GM19099 (cell line): ENCODE data around the gene DNAJC18.

ENCODE experiments used
- POLR2A ChIP-seq: IDR thresholded peaks from 3 replicates; pipeline ENCODE4 v1.6.1; 2011; ENCODE audit warnings: low read depth; ENCODE audit not compliant: insufficient read length; ENCODE audit errors: extremely low read depth

The DNAJC18 gene

DNA sequence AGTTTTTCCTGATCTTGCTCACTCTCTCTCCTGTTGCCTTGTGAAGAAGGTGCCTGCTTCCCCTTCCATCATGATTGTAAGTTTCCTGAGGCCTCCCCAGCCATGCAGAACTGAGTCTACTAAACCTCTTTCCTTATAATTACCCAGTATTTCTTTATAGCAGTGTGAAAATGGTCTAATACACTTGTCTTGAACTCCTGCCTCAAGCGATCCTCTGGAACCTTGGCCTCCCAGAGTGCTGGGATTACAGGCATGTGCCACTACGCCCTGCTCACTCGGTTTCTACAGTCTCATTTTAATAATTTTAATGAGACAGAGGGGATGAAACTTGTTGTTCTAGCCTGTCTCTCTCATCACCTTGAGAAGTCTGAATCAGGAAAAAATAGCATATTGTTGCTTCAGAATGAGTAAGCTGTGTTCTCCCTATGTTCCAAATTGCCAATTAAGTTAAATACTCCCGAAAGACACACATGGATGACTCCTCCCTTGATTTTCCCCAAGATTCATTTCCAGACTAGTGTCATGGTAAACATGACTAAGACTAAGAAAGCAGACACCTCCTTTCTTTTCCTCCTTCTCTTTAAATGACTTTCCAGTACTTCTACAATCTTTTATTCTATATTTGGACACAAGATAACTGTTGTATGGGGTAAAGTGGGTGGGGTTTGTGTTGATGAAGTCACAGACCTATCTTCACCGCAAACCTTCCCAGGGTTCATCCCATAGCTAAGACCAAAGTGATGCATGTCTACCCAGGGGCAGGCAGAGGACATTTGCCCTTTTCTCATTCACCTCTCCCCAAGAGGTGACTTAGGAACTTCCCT is 7.8 kb upstream of the DNAJC18 start:
- TF ChIP-seq POLR2A, result no peak

DNA sequence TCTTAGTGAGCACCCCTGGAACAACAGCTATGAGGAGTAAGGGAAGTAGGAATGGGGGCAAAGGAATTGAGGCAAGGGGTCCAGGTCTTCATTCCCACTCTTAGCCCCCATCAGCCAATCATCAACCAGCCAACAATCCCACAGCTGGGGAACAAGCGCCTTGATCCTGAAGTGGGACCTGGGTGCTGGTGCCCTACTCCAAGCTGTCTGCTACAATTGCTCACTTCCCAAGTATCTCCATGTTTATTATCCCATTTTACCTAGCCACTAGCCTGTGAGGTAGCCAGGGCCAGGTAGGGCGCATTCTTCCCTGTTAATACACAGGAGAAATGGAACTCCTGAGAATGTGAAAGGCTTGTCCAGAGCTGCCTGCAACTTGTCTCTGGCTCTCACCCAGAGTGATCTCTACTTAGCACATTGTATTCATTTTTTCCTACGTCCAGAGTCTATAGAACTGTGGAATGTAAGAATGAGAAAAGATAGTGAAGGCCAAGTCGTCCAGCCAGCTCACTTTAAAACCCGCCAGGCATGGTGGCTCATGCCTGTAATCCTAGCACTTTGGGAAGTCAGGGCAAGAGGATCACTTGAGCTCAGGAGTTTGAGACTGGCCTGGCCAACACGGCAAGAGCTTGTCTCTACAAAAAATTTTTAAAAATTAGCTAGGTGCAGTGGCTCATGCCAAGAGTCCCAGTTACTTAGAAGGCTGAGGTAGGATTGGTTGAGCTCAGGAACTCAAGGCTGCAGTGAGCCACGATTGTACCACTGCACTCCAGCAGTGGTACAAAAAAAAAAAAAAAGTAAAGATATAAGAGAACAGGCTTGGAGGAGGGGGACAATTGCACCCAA is 6.2 kb upstream of the DNAJC18 start:
- TF ChIP-seq POLR2A, result no peak

DNA sequence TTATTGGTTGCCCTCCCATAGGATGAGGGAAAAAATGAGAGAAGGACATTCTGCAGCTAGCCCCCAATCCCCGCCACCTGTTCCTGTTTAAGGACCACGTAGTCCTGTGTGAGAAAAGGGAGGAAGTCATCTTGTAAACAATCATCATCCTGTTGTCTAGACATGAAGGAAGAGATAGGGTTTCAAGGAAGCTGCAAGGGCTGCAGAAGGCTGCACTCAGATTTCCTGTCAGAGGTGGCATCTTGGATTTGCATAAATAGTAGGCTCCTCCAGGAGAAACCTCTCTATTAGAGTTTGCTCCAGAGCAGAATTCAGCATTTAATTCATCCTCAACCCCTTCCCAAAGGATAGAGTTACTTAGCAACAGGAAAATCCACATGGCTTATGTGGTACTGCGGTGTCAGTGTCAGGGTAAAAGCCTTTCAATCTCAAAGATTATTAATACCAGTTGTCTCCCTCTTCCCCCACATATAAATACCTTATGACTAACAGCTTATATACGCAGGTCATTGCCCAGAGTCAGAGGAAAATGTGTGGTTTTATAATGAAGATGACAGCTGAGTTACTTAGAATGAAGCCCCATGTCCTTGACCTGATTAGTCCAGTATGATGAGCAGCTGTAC is 4.6 kb upstream of the DNAJC18 start:
- no peak for TF ChIP-seq POLR2A

DNA sequence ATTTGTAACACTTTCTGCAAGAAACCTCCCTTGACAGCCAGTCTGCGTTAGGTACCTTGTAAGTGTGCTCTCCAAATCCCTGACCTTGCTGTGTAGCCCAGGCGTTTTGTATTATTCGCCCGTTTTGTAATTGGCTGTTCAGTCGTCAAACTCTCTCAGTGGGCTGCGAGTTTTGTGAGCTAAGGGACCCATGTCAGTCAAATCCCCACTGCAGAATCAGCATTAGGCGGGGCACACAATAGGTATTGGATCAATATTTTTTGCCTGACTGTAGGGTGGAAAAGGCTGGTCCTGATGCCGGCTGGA is 665 bp downstream of the DNAJC18 start:
- TF ChIP-seq POLR2A, result no peak

DNA sequence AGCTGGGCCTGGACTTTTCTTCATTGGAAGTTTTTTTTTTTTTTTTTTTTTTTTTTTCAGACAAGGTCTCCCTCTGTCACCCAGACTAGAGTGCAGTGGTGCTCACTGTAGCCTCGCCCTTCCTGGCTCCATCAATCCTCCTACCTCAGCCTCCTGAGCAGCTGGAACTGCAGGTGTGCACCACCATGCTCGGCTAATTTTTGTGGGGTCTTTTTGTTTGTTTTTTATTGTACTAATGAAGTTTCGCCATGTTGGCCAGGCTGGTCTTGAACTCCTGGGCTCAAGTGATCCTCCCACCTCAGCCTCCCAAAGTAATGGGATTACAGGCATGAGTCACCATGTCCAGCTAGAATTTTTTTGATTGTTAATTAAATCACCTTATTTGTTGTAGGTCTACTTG is 3.6 kb downstream of the DNAJC18 start:
- no peak for TF ChIP-seq POLR2A

DNA sequence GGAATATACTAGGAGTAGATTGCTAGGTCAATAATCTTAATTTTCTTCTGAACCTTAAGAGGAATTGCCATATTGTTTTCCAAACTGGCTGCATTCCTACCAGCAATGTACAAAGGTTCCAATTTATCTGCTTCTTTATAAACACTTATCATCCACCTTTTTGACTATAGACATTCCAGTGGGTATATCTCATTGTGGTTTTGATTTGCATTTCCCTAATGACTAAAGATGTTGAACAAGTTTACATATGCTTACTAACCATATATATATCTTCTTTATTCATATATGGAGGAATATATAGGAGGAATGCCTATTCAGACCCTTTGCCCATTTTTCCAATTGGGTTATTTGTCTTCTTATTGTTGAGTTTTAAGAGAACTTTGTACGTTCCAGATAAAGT is 7.6 kb downstream of the DNAJC18 start:
- TF ChIP-seq POLR2A, result no peak

DNA sequence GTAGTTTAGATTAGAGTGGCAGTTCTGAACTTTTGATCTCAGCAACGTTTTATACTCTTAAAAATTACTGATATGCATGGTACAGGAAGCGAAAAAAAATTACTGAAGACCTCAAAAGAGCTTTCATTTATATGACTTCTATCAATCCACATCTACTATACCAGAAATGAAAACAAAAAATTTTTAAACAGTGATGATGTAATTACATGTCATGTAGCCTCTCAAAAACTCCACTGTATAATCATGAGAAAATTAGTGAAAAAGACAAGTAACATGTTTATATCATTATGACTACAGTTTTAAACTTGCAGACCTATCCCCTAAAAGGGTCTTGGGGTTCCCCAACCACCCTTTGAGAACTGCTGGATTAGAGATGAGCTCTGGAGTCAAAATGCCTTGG is 9.3 kb downstream of the DNAJC18 start:
- TF ChIP-seq POLR2A, result no peak

DNA sequence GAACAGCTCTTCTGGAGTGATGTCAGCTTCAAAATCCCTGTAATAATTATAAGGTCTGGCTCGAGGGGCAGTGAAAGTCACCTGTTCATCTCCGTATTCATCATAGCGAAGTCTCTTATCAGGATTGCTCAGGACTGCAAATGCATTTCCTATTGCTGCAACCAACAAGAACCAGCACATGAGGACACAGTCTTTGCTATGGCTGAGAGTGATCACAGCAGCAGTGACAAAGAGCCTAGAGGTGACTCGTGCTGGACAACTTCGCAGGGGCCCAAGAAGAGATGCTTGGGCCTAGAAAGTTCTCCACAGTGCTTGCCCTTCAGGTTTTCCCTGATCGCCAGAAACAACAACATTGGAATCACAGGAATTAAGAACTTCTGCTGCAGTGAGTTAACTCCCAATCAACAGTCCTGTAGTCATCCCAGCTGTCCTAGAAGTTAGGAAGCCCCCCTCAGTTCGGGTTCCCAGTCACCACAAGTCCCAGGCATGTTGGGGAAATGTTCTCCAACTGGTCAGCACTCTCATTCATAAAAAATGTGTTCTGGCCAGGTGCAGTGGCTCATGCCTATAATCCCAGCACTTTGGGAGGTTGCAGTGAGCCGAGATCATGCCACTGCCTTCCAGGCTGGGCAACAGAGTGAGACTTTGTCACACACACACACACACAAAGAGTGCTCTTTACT is 13.0 kb downstream of the DNAJC18 start:
- TF ChIP-seq POLR2A, result no peak

DNA sequence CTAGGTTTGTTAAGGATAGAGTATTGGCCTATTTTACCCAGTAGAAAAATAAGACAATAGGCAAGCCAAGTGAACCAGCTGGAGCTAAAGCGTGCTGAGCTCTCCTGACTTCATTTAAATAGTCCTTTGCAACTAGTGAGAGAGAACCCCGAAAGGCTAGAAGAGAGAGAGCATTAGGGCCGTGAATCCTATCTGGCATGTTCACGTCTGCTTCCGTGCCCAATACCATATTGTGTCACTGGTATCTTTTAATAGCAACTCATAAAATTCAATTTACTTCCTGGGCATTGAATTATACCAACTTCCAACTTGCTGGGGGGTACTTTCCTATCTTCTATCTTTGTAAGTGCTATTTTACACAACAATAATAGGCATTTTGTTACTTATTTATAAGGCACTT is 13.8 kb downstream of the DNAJC18 start:
- no peak for TF ChIP-seq POLR2A

DNA sequence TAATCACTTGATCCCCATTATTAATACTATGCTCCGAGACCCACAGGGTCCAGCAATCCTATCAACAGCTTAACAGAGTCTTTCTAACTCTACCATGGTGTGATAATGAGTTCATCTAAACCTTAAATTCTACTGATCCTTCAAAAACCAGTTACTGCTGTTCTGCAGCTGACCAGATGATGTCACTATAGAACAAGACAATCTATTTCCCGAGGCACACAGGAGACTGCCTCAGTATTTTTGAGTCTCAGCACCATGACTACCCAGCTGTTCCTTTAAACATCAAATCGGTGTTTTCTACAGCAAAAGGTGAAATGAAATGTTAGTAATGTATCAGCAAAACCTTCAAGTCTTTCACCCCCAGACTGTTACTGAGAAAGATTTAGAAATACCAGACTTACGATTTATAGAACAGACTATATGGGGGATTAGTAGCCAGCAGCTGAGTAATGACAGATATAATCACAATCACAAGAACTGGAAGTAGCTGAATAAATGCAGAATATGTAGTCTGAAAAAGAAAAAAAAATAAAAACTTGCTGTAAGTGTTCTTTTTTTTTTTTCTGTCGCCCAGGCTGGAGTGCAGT is 16.9 kb downstream of the DNAJC18 start:
- no peak for TF ChIP-seq POLR2A

DNA sequence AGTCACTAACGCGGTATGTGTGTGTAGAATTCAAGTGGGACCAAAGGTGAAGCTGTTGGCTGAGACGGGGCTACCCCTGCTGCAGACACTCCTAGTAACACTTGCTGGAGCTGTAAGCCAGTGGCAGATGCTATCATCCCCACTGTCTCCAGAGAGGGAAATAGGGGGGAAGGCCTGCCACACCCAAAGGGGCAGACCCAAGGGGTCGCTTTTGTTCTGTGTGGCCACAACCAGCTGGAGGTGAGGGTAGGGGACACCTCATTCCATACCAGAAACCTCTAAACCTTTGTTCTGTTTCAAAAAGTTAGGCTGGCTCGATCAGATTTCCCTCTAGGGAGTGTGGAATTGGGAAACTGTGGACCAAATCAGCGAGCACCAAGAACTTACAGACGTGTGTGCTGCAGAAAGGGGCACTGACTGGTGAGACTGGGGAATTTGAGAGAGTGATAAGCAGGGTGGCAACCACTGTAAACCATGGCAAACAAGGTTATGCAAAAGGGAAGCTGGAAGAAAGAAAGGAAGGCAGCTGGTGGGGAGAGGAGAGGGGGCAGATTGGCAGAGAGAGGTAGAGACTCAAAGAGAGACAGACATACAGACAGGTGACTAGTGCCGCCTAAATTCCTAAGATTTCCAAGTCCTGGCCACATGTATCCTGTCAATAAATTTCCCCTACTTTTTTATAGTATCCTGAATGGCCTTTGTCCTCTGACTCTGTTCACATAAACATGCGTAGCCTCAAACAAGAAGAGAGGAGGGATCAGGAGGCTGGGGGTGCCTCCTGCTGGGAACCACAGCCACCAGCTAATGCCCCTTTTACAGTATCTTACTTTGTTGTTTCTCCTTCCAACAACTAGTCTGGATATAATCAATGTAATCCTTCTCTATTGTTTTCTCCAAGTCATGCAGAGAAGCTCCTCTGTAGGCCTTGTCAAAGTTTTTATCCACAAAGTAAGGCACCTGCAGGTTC is 19.8 kb downstream of the DNAJC18 start:
- no peak for TF ChIP-seq POLR2A

DNA sequence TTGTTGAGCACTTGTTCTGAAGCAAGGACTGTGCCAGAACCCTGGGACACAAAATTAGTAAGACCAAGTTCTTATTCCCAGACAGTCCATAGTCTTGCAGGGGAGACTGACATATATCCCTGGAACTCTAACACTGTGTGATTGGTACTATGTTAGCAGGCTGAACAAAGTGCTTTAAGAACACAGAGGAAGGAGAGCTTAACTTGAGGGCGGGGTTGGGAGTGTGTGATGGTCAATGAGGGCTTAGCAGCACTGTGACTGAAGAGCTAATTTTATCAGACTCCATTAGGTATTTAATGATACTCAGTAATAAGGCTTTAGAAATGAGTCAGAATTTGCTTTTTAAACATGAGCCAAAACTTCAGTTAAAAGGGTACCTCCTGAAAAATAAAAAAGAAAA is 20.5 kb downstream of the DNAJC18 start:
- no peak for TF ChIP-seq POLR2A

DNA sequence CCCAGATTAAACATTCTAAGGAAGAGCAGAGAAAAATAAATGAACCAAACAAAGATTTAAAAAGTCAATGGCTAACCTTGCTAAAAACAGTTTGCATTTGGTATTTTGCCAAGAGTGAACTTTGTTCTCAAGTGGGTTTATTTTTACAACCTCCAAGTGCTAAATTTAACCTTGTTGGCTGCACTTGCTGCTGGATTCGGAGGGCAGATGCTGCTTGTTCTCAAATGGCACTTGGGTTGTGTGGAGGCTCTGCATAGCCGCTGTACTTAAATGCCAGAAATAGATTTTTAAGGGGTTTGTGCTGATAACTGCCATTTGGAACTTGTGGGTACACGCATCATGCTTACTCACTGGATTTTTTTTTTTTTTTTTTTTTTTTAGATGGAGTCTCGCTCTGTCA is 22.1 kb downstream of the DNAJC18 start:
- no peak for TF ChIP-seq POLR2A

DNA sequence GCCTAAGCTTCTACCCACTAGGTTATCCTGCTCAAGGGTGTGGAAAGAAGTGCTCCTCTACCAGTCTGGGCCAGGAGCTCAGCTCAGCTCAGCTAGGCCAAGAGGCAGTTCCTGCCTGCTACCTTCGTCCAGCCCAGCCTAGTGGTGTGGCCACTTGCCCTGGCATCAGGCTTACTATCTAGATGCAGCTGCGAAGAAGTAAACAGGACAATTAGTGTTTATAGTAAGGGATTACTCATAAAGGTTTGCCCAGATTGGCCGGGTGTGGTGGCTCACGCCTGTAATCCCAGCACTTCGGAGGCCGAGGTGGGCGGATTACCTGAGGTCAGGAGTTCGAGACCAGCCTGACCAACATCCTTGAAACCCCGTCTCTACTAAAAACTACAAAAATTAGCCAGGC is 22.7 kb downstream of the DNAJC18 start:
- TF ChIP-seq POLR2A, result no peak
